Measurements from ENCODE around the gene NUDCD3.
A peak's percentile ranks its signal among the peaks of the same experiment; 100 is the strongest.

Gene NUDCD3

GRCh38 chr7:44460325-44460724 lies 30.1 kb downstream of the NUDCD3 start:
- peak overlapping the region; percentile 24 for H3K4me3 ChIP-seq (ENCODE audit: insufficient read depth, low read length, poor library complexity, severe bottlenecking)
- peaks cover 38% of the 10 kb centered on the region for H3K79me2 ChIP-seq (ENCODE audit: insufficient read depth, low read length)
- no peak overlapping the region for H2AFZ ChIP-seq (ENCODE audit: low read depth, low read length, severe bottlenecking)
- peak overlapping the region; percentile 61 for H3K4me2 ChIP-seq (ENCODE audit: low read depth, low read length, poor library complexity, severe bottlenecking)
- no peak overlapping the region for H3K9ac ChIP-seq (ENCODE audit: low read length)
- peak overlapping the region; percentile 19; the same call in 1 of the 2 replicates for H3K27ac ChIP-seq (ENCODE audit: low read depth, low read length)
- peaks cover 16% of the 10 kb centered on the region for H3F3A ChIP-seq (ENCODE audit: insufficient read depth)
- TF ChIP-seq CTCF (IDR thresholded peaks at IDR 0.05; ENCODE audit: insufficient read depth, low read length, poor library complexity, severe bottlenecking) (no peak), EZH2phosphoT487 (conservative IDR thresholded peaks at IDR 0.05; ENCODE audit: low read length) (peak; percentile 100)
- H4K20me1 ChIP-seq (ENCODE audit: low read depth, low read length): peaks cover 65% of the 10 kb centered on the region
- no peaks in the 10 kb centered on the region for H3K9me3 ChIP-seq (ENCODE audit: insufficient read depth, low read length)
- H3K27me3 ChIP-seq (ENCODE audit: low read length): no peaks in the 10 kb centered on the region; the same call in 1 of the 2 replicates
- peaks cover 45% of the 10 kb centered on the region for H3K36me3 ChIP-seq (ENCODE audit: low read length)
- no peaks in the 10 kb centered on the region for H3K9me2 ChIP-seq (replicated peaks; ENCODE audit: insufficient read depth, low read length)

- no peak for TF ChIP-seq CTCF (IDR thresholded peaks at IDR 0.05; ENCODE audit: insufficient read depth, low read length, poor library complexity, severe bottlenecking)
- no peak for TF ChIP-seq EZH2phosphoT487 (conservative IDR thresholded peaks at IDR 0.05; ENCODE audit: low read length)
- no peak overlapping the region for H3K4me3 ChIP-seq (ENCODE audit: insufficient read depth, low read length, poor library complexity, severe bottlenecking)
- no peaks in the 10 kb centered on the region for H3K9me2 ChIP-seq (replicated peaks; ENCODE audit: insufficient read depth, low read length)
- H3K27me3 ChIP-seq (ENCODE audit: low read length): no peaks in the 10 kb centered on the region
- peaks cover 40% of the 10 kb centered on the region for H3K79me2 ChIP-seq (ENCODE audit: insufficient read depth, low read length)
- peaks cover 55% of the 10 kb centered on the region for H4K20me1 ChIP-seq (ENCODE audit: low read depth, low read length)
- H3K27ac ChIP-seq (ENCODE audit: low read depth, low read length): no peak overlapping the region
- no peak overlapping the region for H3K4me2 ChIP-seq (ENCODE audit: low read depth, low read length, poor library complexity, severe bottlenecking)
- H3F3A ChIP-seq (ENCODE audit: insufficient read depth): peaks cover 5% of the 10 kb centered on the region; the same call in 1 of the 2 replicates
- no peak overlapping the region for H2AFZ ChIP-seq (ENCODE audit: low read depth, low read length, severe bottlenecking)
- no peaks in the 10 kb centered on the region for H3K9me3 ChIP-seq (ENCODE audit: insufficient read depth, low read length)
- no peak overlapping the region for H3K9ac ChIP-seq (ENCODE audit: low read length)
- peaks cover 43% of the 10 kb centered on the region for H3K36me3 ChIP-seq (ENCODE audit: low read length)
Observed at GRCh38 chr7:44455155-44455554, 35.3 kb downstream of the NUDCD3 start.

- no peaks in the 10 kb centered on the region for H3K27me3 ChIP-seq (ENCODE audit: low read length)
- no peak for TF ChIP-seq CTCF (IDR thresholded peaks at IDR 0.05; ENCODE audit: insufficient read depth, low read length, poor library complexity, severe bottlenecking)
- no peak for TF ChIP-seq EZH2phosphoT487 (conservative IDR thresholded peaks at IDR 0.05; ENCODE audit: low read length)
Observed at GRCh38 chr7:44454348-44454747, 36.1 kb downstream of the NUDCD3 start.

More at GRCh38 chr7:44454348-44454747, 36.1 kb downstream of the NUDCD3 start:
- Histone ChIP-seq H4K20me1 (ENCODE audit: low read depth, low read length) (peaks cover 54% of the 10 kb centered on the region), H3K9ac (ENCODE audit: low read length) (no peak overlapping the region), H3K9me2 (replicated peaks; ENCODE audit: insufficient read depth, low read length) (no peaks in the 10 kb centered on the region), H3K79me2 (ENCODE audit: insufficient read depth, low read length) (peaks cover 42% of the 10 kb centered on the region), H3K4me3 (ENCODE audit: insufficient read depth, low read length, poor library complexity, severe bottlenecking) (no peak overlapping the region), H3K4me2 (ENCODE audit: low read depth, low read length, poor library complexity, severe bottlenecking) (no peak overlapping the region), H3K36me3 (ENCODE audit: low read length) (peaks cover 40% of the 10 kb centered on the region), H2AFZ (ENCODE audit: low read depth, low read length, severe bottlenecking) (no peak overlapping the region), H3K9me3 (ENCODE audit: insufficient read depth, low read length) (no peaks in the 10 kb centered on the region), H3F3A (ENCODE audit: insufficient read depth) (no peaks in the 10 kb centered on the region), H3K27ac (ENCODE audit: low read depth, low read length) (no peak overlapping the region)

Measured in SU-DHL-6 (cell line).